GM12872 (cell line): ENCODE measurements around the gene CGB8.
A peak's percentile ranks its signal among the peaks of the same experiment; 100 is the strongest.
"Not testable (repeated sequence)": the region's sequence is repeated elsewhere in the genome, so short reads cannot be mapped to it uniquely, and the experiment has no call there.

Experiments
- TF ChIP-seq, protein P1 (sequence below): IDR thresholded peaks from 3 replicates; pipeline ENCODE4 v1.5.1; 2011; ENCODE audit warnings: low read depth, mild to moderate bottlenecking, low read length, moderate library complexity; ENCODE audit not compliant: insufficient read depth

Gene CGB8

DNA sequence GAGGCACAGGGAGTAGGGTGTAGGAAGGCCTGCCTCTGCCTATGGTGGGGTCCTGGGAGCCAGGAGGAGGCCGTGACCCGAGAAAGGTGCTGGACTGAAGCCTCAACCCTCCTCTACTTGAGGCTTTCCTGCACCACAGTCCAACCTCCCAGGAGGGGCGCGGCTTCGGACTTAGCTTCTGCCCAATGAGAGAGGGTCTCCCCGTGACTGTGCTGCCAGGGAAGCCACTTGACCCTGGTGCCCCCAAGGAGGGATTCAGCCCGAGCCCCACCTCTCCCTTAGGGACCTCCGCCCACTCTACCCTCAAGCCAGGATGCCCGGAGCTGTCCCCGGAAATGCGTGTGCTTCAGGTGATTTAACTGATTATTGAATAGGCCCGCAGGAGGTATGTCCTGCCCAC lies at the start of gene CGB8:
TSS of gene CGB8 (minus strand) at position 101 of the 400 bp plus-strand sequence. CDS start 372 bp downstream, outside the sequence.
- TF ChIP-seq, protein P1, sequence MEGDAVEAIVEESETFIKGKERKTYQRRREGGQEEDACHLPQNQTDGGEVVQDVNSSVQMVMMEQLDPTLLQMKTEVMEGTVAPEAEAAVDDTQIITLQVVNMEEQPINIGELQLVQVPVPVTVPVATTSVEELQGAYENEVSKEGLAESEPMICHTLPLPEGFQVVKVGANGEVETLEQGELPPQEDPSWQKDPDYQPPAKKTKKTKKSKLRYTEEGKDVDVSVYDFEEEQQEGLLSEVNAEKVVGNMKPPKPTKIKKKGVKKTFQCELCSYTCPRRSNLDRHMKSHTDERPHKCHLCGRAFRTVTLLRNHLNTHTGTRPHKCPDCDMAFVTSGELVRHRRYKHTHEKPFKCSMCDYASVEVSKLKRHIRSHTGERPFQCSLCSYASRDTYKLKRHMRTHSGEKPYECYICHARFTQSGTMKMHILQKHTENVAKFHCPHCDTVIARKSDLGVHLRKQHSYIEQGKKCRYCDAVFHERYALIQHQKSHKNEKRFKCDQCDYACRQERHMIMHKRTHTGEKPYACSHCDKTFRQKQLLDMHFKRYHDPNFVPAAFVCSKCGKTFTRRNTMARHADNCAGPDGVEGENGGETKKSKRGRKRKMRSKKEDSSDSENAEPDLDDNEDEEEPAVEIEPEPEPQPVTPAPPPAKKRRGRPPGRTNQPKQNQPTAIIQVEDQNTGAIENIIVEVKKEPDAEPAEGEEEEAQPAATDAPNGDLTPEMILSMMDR, result not testable (repeated sequence)

DNA sequence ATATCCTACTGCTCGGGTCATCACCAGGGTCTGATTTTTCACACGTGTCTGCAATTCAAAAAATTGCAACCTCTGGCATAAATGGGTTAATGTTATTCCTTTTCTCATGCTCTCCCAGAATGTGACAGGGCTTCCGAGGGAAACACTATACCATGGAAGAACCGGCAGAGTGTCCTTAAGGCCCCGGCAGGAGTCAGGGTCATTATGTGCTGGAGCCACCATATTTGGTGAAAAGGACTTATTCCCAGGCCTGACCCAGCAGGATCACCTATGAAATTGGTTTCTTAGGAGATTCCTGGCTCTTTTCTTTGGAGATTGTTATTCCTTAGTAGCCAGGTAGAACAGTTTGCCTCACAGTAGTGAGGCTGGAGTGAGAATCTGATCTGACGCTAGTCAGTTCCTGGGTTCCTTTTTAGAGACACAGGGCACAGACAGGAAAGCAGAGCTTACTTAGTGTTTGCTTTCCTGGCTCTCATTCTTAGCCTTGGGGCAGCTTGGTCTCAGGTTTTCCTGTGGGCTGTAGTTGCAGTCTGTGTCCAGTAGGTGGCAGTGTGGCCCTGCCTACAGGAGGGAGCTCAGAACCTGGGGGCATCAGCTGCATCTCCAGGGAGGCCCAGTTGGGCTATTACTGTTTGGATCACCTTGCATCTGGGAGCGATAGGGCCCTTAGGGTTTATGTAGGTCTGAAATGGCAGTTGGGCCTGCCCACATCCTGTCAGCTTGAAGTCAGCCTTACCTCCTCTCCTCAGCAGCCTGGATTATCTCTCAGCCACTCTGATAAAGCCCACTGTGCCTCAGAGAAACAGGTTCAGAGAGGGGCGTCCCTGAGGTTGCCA lies 48.8 kb upstream of the CGB8 start:
- TF ChIP-seq, protein P1, result peak; percentile 100

DNA sequence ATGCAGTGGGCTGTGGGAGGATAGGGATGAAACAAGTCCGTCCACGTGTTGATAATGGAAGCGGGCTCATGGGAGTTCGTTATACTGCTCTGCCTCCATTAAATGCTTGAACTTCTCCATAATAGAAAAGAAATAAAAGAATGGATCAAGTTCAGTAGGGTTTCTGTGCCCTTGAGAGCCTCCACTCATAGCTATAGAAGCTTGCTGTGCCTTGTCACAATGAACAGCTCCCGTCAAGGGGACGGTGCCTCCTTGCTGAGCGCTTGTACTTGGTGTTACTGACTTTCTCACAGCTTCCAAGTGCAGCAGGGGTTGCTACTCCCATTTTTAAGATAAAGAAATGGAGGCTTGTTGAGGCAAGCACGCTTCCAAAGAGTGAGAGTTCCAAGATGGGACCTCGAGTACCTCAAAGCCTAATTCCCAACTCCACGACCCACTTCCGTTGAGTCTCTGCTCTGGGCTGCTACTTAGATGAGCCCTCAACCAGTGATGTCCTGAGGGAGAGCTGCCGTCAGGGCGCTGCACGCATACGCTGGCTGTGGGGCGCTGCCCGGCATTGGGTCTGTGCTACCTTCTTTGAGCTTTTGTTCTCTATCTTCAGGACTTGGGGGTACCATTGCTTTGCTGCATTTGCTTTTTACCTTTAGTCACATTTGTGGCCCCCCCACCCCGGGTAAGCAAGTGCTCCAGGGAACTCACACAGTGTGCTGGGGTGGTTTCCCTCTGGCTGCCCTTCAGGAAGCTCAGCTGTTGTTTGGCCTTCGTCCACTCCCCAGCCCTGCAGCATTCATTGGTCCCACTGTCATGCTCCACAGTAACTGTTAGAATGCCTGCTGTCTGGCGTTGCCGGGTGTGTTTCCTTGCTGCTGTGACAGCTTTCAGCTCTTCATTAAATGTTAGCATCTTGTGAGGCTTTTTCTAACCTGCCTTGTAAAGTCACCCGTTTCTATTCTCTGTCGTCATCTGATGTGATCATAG lies 45.9 kb upstream of the CGB8 start:
- TF ChIP-seq, protein P1, result no peak

DNA sequence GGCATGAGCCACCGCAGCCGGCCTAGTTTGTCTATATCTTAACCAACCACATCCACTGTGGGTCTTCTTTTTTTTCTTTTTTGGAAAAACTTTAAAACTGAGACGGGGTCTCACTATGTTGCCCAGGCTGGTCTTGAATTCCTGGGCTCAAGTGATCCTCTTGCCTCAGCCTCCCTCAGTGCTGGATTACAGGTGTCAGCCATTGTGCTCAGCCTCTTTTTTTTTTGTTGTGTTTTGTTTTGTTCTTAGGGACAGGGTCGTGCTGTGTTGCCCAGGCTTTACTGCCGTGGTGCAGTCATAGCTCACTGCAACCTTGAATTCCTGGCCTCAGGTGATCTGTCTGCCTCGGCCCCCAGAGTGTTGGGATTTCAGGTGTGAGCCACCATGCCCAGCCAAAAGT lies 43.8 kb upstream of the CGB8 start:
- TF ChIP-seq, protein P1, result no peak

DNA sequence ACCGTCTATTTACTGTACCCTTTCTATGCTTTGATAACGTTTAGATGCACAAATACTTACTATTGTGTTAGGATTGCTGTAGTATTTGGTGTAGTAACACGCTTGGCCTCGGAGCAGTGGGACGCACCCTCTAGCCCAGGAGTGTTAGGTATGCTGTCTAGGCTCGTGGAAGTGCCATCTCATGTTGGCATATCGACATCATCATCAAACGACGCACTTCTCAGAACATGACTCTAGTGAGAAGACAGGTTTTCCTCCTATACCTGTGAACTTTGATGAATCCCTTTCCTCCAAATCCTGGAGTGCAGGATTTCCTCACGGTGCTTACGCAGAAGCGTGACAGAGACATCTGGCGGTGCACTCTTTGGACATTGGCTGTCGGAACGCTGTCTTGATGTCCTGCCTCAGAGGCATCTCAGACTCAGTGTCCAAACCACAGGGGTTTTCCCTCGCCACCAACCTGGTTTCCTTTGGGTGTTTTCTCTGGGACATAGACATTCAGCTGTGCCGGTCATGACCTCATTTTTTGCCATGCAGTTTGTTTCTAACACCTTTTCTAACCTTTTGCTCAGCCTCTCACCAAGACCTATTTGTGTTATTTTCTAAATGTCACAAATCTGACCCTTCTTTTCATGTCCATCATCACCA lies 42.6 kb upstream of the CGB8 start:
- TF ChIP-seq, protein P1, result no peak

DNA sequence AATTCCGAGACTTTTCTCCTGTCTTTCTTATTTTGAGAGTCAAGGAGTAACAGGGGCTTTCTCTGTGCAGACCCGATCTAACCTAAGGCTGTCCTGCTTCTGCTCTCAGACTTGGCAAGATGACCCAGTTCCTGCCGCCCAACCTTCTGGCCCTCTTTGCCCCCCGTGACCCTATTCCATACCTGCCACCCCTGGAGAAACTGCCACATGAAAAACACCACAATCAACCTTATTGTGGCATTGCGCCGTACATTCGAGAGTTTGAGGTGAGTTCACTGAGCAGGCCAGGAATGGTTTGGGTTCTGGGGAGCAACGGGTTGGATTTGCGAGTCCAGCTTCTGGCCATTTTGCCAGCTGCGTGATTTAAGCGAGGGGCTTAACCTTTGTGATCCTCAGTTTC lies 37.4 kb upstream of the CGB8 start:
- TF ChIP-seq, protein P1, result no peak

DNA sequence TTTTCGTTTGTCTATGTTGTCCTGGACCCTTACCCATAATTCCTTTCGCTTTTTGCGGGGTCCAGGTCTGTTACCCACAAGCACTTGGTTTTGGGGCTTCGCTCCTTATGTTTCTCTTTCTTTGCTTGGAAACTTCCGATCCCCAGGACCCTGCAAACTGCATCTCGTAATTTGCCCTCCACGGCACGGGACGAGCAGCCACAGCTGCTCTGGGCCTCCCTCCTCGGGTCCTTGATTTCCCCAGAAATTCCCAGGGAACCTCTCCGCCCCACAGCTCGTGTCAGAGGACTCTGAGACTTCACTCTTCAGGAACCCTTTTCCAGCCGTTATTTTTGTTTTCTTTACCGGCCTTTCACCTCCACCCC lies 36.9 kb upstream of the CGB8 start:
- TF ChIP-seq, protein P1, result no peak
